A549 (cell line): ENCODE measurements around the gene HDAC1. TPM values are rescaled to one million over a fixed set of nuclear protein-coding genes. Genes with fewer than 3 reads are reported as not detected.

Experiments
- ATAC-seq, 2 experiments: fragments of 200-7000 bp in 1 of 2; fragments of >200 bp in 1 of 2; cut with Nextera tagmentation in 1 of 2; cut with Tn5 transposase in 1 of 2; 3 replicates each; pipeline versions ENCODE4 v1.8.0 to v1.9.1; 2018 to 2020; ENCODE audit warnings: mild to moderate bottlenecking in 1 of 2, moderate library complexity in 1 of 2
- CTCF ChIA-PET: fragments of 300-600 bp; sonication (Branson Sonifier 250); formaldehyde crosslinking; extraction: SDS; loops from one replicate; lab custom pipeline; 2021; ENCODE audit warnings: antibody characterized with exemption, inconsistent platforms; lab: Yijun Ruan, JAX
- POLR2A ChIA-PET: fragments of 350-600 bp; formaldehyde crosslinking; extraction: SDS; loops from one replicate; lab custom pipeline; 2021; ENCODE audit warnings: antibody characterized with exemption, inconsistent platforms; lab: Yijun Ruan, JAX
- DNase-seq, 2 experiments: peaks; one replicate each; pipeline versions ENCODE4 v3.0.0 to v3.0.0-alpha.2; 2011 to 2016; ENCODE audit warnings: low read depth in 1 of 2, low spot score in 1 of 2
- FAIRE-seq: peaks from 2 replicates; lab custom pipeline; 2011; peaks lifted over from hg19 to GRCh38; lab: Jason Lieb, UNC
- H3K27ac ChIP-seq, 2 experiments: fragments of >200 bp; sonication (Bioruptor Twin); formaldehyde crosslinking; 3 replicates each; pipeline ENCODE4 v1.5.1; 2016 to 2017
- H3K4me1 ChIP-seq: fragments of >200 bp; sonication (Bioruptor Twin); formaldehyde crosslinking; 3 replicates; pipeline ENCODE4 v1.6.1; 2016
- H3K4me2 ChIP-seq: fragments of >200 bp; sonication (Bioruptor Twin); formaldehyde crosslinking; 3 replicates; pipeline ENCODE4 v1.6.1; 2016
- H3K4me3 ChIP-seq: fragments of >200 bp; sonication (Bioruptor Twin); formaldehyde crosslinking; 3 replicates; pipeline ENCODE4 v1.5.1; 2016
- H3K9me3 ChIP-seq: fragments of >200 bp; sonication (Bioruptor Twin); formaldehyde crosslinking; 3 replicates; pipeline ENCODE4 v1.6.1; 2016
- CEBPB ChIP-seq, 2 experiments: fragments of >200 bp in 1 of 2; sonication (Bioruptor Twin) in 1 of 2; formaldehyde crosslinking in 1 of 2; IDR thresholded peaks; 2 replicates each; pipeline ENCODE4 v1.6.1; 2012 to 2016
- CHD2 ChIP-seq: fragments of 150-350 bp; IDR thresholded peaks from 2 replicates; pipeline ENCODE4 v1.6.1; 2014; ENCODE audit warnings: low read length; ENCODE audit not compliant: partially characterized antibody
- EP300 ChIP-seq, 2 experiments: fragments of >200 bp; sonication (Bioruptor Twin); formaldehyde crosslinking; IDR thresholded peaks; 2 replicates in 1 of 2; 3 replicates in 1 of 2; pipeline ENCODE4 v1.6.1; 2016 to 2017
- ESRRA ChIP-seq: fragments of 150-350 bp; IDR thresholded peaks from 2 replicates; pipeline ENCODE4 v1.6.1; 2014; ENCODE audit warnings: mild to moderate bottlenecking, low read length, borderline replicate concordance
- HEYL ChIP-seq: fragments of 250-450 bp; sonication (Bioruptor Pico); IDR thresholded peaks from 2 replicates; pipeline ENCODE4 v1.8.0; 2021; ENCODE audit warnings: mild to moderate bottlenecking, moderate library complexity
- HOXA7 ChIP-seq: fragments of 250-450 bp; sonication (Bioruptor Pico); IDR thresholded peaks from 2 replicates; pipeline ENCODE4 v1.5.0; 2020; ENCODE audit warnings: mild to moderate bottlenecking, moderate library complexity
- JUN ChIP-seq, 2 experiments: fragments of >200 bp; sonication (Bioruptor Twin); formaldehyde crosslinking; IDR thresholded peaks; 2 replicates in 1 of 2; 3 replicates in 1 of 2; pipeline ENCODE4 v1.6.1; 2016 to 2017
- JUNB ChIP-seq: fragments of >200 bp; sonication (Bioruptor Twin); formaldehyde crosslinking; IDR thresholded peaks from 2 replicates; pipeline ENCODE4 v1.6.1; 2016
- MAZ ChIP-seq: fragments of 150-350 bp; IDR thresholded peaks from 2 replicates; pipeline ENCODE4 v1.6.1; 2014; ENCODE audit warnings: antibody characterized with exemption, low read depth, low read length, borderline replicate concordance
- PBX3 ChIP-seq: IDR thresholded peaks from 2 replicates; pipeline ENCODE4 v1.6.1; 2012
- POLR2AphosphoS2 ChIP-seq: conservative IDR thresholded peaks from 2 replicates; pipeline ENCODE4 v1.6.1; 2012; ENCODE audit warnings: low read length, improper control_type of control experiment, inconsistent platforms
- RFX5 ChIP-seq: fragments of 450-650 bp; IDR thresholded peaks from 2 replicates; pipeline ENCODE4 v1.7.1; 2014; ENCODE audit warnings: antibody characterized with exemption, mild to moderate bottlenecking, moderate library complexity
- WGBS: methylation state at CpG from one replicate; pipeline ENCODE4 v1.1.6; 2017; ENCODE audit errors: missing lambda C conversion rate; 5-methylcytosine and 5-hydroxymethylcytosine counted together
- polyA plus RNA-seq, 4 experiments: library from polyadenylated mRNA; depleted of rRNA in 3 of 4; stranded (reverse); fragments of >200 nt; fragmentation: RNase III in 1 of 4; extraction: RNeasy Plus Mini Kit Qiagen cat#74134 plus additional on column Dnase treatment in 1 of 4; gene quantifications; 2 replicates in 3 of 4; 3 replicates in 1 of 4; pipeline ENCODE4 v1.2.3, GENCODE V29; 2011 to 2017
- TF ChIP-seq, protein P1 (sequence below): fragments of >200 bp; sonication (Bioruptor Twin); formaldehyde crosslinking; IDR thresholded peaks from 3 replicates; pipeline ENCODE4 v1.6.1; 2016
- TF ChIP-seq, protein P2 (sequence below): IDR thresholded peaks from 2 replicates; pipeline ENCODE4 v1.6.1; 2012

Gene HDAC1
- polyA plus RNA-seq, 2 of the 4 experiments (the other 2 are of a cell fraction): 99.6 to 135 TPM

DNA sequence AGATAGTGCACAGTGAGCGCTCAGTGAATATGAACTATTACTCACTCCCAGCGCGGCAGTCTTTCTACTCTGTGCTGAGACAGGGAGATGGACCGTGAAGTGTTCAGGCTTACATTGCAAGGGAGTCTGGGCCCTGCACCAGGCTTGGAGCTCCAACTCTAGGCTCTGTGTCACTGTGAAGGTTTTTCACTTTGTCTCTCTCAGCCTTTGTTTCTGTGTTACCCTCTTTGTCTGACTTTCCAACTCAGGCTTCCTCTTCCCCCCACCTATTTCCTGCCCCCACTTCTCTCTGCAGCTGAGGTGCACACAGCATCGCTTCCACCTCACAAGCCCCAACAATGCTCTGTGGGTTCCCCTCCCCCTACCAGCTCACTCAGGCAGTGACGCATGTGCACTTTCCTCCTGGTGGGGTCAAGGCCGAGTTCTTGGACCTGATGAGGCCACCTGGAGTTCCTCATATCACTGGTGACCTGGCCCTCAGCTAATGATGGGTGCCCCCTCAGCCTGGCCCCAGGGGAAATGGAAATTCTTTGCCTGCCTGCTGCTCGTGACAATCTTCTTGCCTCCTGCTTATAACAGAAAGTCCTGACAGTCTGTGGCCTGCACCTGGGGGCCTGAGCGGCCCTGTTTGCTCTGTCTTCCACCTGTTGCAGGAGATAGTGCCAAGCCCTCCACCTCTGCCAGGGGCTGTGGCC, 41.9 kb upstream of the HDAC1 start:
- POLR2A ChIA-PET: no interaction called here
- DNase-seq: no peak
- Histone ChIP-seq H3K27ac (no peak overlapping the region), H3K9me3 (no peaks in the 10 kb centered on the region), H3K4me2 (no peak overlapping the region), H3K4me3 (no peak overlapping the region), H3K4me1 (peaks cover 3% of the 10 kb centered on the region; the same call in 1 of the 3 replicates)
- 79% methylated on average over 8 of the region's 9 CpGs for WGBS
- TF ChIP-seq ESRRA (no peak), EP300 (IDR thresholded peaks at IDR 0.05) (no peak), RFX5 (no peak), PBX3 (no peak)
- TF ChIP-seq, protein P1, sequence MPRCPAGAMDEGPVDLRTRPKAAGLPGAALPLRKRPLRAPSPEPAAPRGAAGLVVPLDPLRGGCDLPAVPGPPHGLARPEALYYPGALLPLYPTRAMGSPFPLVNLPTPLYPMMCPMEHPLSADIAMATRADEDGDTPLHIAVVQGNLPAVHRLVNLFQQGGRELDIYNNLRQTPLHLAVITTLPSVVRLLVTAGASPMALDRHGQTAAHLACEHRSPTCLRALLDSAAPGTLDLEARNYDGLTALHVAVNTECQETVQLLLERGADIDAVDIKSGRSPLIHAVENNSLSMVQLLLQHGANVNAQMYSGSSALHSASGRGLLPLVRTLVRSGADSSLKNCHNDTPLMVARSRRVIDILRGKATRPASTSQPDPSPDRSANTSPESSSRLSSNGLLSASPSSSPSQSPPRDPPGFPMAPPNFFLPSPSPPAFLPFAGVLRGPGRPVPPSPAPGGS: no peak
- ATAC-seq: no peak
- CTCF ChIA-PET: interaction anchor here (0.7 to 7.7 kb wide), 7 partner anchors 9 to 67 kb away, joined by 3 to 96 read pairs (median 6); no protein-coding TSS in a partner anchor
- no peak for FAIRE-seq

GRCh38 chr1:32250893-32251716, 40.8 kb upstream of the HDAC1 start, which contains the start of gene LCK:
TSS of gene LCK (plus strand) at chr1:32251265. CDS start at chr1:32274330, 23,065 bp downstream.
- DNase-seq (no peak), FAIRE-seq (no peak), ATAC-seq (no peak)
- WGBS: 89% methylated on average over 16 of the region's 25 CpGs
- H3K9me3 ChIP-seq: no peaks in the 10 kb centered on the region
- H3K4me3 ChIP-seq: no peak within 1 kb of the TSS
- TF ChIP-seq CHD2: no peak
- TF ChIP-seq CEBPB (IDR thresholded peaks at IDR 0.05): no peak
- TF ChIP-seq, protein P2, sequence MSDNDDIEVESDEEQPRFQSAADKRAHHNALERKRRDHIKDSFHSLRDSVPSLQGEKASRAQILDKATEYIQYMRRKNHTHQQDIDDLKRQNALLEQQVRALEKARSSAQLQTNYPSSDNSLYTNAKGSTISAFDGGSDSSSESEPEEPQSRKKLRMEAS: no peak
- no peak for TF ChIP-seq HEYL (CRISPR knock-in tag)
- no peak for TF ChIP-seq JUNB
- TF ChIP-seq POLR2AphosphoS2: no peak
- no peak for TF ChIP-seq HOXA7 (CRISPR knock-in tag)
- POLR2A ChIA-PET: interaction anchor here (0.6 kb wide), 1 partner anchor 40 kb away, joined by 8 read pairs; no protein-coding TSS in a partner anchor
- H3K4me1 ChIP-seq: peaks cover 3% of the 10 kb centered on the region; the same call in 1 of the 3 replicates
- no peak within 1 kb of the TSS for H3K27ac ChIP-seq
- CTCF ChIA-PET: interaction anchor here (0.9 to 7.7 kb wide), 4 partner anchors 10 to 41 kb away, joined by 3 to 96 read pairs (median 6); no protein-coding TSS in a partner anchor
- H3K4me2 ChIP-seq: no peak within 1 kb of the TSS

DNA sequence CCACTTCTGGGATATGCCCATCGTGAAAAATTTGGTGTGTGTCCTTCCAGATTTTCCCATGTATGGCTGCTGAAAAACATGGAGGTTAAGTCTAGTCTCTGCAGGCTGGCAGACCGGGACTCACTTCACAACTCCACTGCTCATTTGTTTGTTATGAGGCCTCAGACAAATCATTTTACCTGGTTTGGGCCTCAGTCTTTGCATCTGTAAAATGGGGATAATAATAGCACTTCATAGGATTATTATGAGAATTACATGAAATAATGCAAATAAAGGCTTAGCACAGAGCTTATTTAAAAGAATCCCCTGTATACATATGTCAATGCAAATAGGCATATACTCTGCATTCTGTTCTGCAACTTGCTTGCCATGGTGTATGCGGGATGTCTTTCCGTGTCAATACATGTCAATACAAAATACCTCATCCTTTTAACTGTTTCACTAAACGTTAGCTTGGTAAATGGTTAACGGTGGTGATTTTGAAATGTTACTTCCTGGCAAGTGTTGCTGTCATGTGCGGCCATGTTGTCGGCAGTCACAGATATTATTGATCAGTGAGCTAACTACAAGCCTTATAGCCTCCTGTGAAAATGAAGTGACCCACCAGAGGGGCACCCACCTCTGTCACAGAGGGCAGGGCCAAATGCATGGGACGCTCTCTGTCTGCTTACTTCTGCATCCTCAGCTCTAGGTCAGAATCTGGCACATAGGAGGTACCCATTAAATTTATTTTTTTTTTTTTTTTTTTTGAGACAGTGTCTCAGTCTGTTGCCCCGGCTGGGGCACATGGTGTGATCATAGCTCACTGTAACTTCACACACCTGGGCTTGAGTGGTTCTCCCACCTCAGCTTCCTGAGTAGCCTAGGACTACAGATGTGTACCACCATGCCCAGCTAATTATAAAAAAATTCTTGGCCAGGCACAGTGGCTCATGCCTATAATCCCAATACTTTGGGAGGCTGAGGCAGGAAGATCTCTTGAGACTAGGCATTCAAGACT, 36.5 kb upstream of the HDAC1 start:
- POLR2A ChIA-PET: no interaction called here
- TF ChIP-seq JUN (IDR thresholded peaks at IDR 0.05) (no peak), MAZ (no peak)
- DNase-seq: no peak
- H3K27ac ChIP-seq: no peak overlapping the region
- WGBS: 67% methylated on average over 10 of the region's 10 CpGs
- no peaks in the 10 kb centered on the region for H3K4me1 ChIP-seq
- no peak overlapping the region for H3K4me2 ChIP-seq
- CTCF ChIA-PET: interaction anchor here (0.6 to 2.2 kb wide), 6 partner anchors 9 to 1167 kb away, joined by 3 to 7 read pairs (median 4); partner anchors contain the start of gene FAM167B
- no peaks in the 10 kb centered on the region for H3K9me3 ChIP-seq
- H3K4me3 ChIP-seq: no peak overlapping the region
- FAIRE-seq: no peak
- no peak for ATAC-seq
